Ascending aorta (tissue), 2 donors: Measurements from ENCODE around the gene CLSTN2. TPM values are rescaled to one million over a fixed set of nuclear protein-coding genes. Genes with fewer than 3 reads are reported as not detected.

Source experiments
- DNase-seq, 2 donors: peaks; one replicate each; pipeline ENCODE4 v3.0.0-alpha.2; 2019; ENCODE audit warnings: low spot score in 2 of 2
- H3K27ac ChIP-seq, 2 donors: fragments of 200-600 bp; sonication (generic); one replicate each; pipeline ENCODE4 v1.5.1; 2016 to 2017; ENCODE audit warnings: mild to moderate bottlenecking in 1 of 2
- H3K27me3 ChIP-seq: fragments of 200-600 bp; sonication (generic); one replicate; pipeline ENCODE4 v1.5.1; 2017
- H3K36me3 ChIP-seq, 2 donors: fragments of 200-600 bp; sonication (generic); one replicate each; pipeline ENCODE4 v1.5.1; 2016
- H3K4me1 ChIP-seq, 2 donors: fragments of 200-600 bp; sonication (generic); one replicate each; pipeline ENCODE4 v1.5.1; 2016 to 2017; ENCODE audit warnings: mild to moderate bottlenecking in 1 of 2
- H3K4me3 ChIP-seq, 2 donors: fragments of 200-600 bp; sonication (generic); one replicate each; pipeline ENCODE4 v1.5.1; 2016 to 2017; ENCODE audit warnings: mild to moderate bottlenecking in 1 of 2
- H3K9me3 ChIP-seq, 2 donors: fragments of 200-600 bp; sonication (generic); one replicate each; pipeline ENCODE4 v1.5.1; 2016
- CTCF ChIP-seq, 3 experiments: fragments of 200-600 bp in 2 of 3; fragments of 450-650 bp in 1 of 3; sonication (generic) in 2 of 3; IDR thresholded peaks; one replicate each; pipeline ENCODE4 v1.5.1; 2016 to 2019; ENCODE audit warnings: antibody characterized with exemption in 3 of 3, mild to moderate bottlenecking in 1 of 3, moderate library complexity in 1 of 3
- intact Hi-C: fragments of 100-400 bp; cut with DNase I; formaldehyde crosslinking; loops from one replicate; pipeline ENCODE4 v1.15.1; 2023
- total RNA-seq: library from RNA; depleted of rRNA; stranded (reverse); fragments of >200 nt; gene quantifications from one replicate; pipeline ENCODE4 v1.1.0, GENCODE V29; 2016

CLSTN2 gene
- total RNA-seq, 1 donor from 2014 or later: 65.8 TPM

DNA sequence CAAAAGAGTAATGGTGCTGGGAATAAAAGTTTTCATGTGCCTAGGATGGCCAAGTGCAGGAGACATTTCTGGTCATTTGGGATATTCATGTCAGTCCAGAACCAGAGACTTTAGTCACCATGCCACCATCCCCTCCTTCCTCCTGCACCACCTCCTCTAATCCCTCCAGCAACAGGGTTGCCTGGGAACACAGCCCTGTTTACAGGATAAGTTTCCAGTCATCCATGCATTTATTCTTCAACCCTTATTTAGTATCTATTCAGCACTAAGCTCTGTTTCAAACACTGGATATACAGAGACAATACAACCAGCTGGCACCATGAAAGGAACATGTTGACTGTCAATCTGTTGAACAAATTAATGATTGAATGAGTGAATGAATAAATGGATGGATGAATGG is 211.7 kb downstream of the CLSTN2 start:
- no peak for TF ChIP-seq CTCF (IDR thresholded peaks at IDR 0.05)
- H3K9me3 ChIP-seq: no peaks in the 10 kb centered on the region
- H3K4me1 ChIP-seq: no peaks in the 10 kb centered on the region
- H3K27me3 ChIP-seq: no peaks in the 10 kb centered on the region
- DNase-seq: no peak
- no peak overlapping the region for H3K27ac ChIP-seq
- H3K36me3 ChIP-seq: no peaks in the 10 kb centered on the region
- intact Hi-C loops: no loop called here
- H3K4me3 ChIP-seq: no peak overlapping the region

DNA sequence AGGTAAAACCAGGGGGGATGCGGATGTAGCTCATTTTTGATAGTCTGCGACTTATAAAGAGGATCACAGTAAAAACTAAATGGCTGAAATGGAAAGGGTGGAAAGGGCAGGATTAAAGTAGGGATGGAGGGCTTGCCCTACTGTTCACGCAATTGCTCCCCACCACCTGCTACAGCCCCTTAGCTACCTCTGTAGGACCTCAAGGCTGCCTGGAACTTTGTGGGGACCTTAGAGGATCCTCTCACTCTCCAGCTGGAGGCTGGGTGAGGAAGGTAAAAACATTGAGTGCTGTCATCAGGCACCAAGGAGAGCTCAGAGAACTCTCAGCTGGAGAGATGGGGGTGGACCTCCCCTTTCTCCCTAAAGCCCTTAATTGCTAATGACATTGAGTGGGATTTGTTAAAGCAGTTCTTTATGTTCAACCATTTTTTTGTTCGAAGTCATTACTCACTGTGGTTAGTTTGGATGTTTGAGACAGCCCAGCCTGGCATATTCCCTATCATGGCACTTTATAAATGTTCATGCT is 213.0 kb downstream of the CLSTN2 start:
- Histone ChIP-seq H3K27ac (no peak overlapping the region), H3K27me3 (no peaks in the 10 kb centered on the region), H3K9me3 (no peaks in the 10 kb centered on the region), H3K4me3 (no peak overlapping the region), H3K4me1 (no peaks in the 10 kb centered on the region), H3K36me3 (no peaks in the 10 kb centered on the region)
- DNase-seq: no peak
- no peak for TF ChIP-seq CTCF (IDR thresholded peaks at IDR 0.05)
- intact Hi-C loops: no loop called here

GRCh38 chr3:140148824-140149390 is 213.9 kb downstream of the CLSTN2 start:
- no peaks in the 10 kb centered on the region for H3K4me1 ChIP-seq
- no peak overlapping the region for H3K4me3 ChIP-seq
- no peak overlapping the region for H3K27ac ChIP-seq
- intact Hi-C loops: no loop called here
- no peaks in the 10 kb centered on the region for H3K9me3 ChIP-seq
- no peaks in the 10 kb centered on the region for H3K27me3 ChIP-seq
- no peak for TF ChIP-seq CTCF (IDR thresholded peaks at IDR 0.05)
- DNase-seq: no peak
- no peaks in the 10 kb centered on the region for H3K36me3 ChIP-seq

- Histone ChIP-seq H3K27ac (no peak overlapping the region), H3K4me3 (no peak overlapping the region), H3K36me3 (no peaks in the 10 kb centered on the region), H3K4me1 (no peaks in the 10 kb centered on the region), H3K27me3 (no peaks in the 10 kb centered on the region), H3K9me3 (no peaks in the 10 kb centered on the region)
- DNase-seq: no peak
- intact Hi-C loops: no loop called here
- TF ChIP-seq CTCF (IDR thresholded peaks at IDR 0.05): no peak
Observed at GRCh38 chr3:140151321-140151720, 216.3 kb downstream of the CLSTN2 start.

DNA sequence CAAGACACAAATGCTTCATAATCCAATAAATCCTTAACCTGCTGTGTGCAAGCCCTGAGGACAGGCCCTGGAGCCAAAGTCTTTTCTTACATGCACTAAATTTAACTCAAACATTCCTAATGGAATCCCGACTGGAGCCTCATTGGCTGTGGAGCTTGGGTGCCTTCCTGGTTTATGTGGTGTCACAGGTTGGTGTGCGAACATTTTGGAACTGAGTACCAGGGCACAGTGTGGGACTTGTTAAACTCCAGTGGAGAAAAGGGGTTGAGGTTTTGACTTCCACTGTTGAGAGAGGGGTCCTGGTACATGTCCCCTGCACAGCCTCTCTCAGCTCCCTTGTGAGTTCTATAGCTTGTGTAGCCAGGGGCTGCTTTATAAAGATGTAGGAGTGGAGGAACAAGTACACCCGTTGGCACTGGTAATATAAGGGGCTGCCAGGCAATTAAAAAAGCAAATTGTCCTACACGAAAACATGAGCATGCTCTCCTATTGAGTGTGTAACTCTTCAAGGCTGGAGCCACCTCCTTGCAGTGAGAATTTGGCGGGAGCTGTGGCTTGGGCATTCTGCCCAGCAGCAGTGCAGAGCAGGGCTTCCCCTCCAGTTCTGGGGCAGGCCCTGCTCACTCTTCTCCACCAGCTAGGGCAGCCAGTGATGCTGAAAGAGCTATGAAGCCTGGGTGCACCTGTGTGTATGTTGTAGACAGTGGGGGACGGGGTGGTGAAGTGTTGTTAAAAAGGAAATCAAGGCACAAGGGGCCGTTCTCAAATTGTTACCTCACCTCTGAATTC is 218.1 kb downstream of the CLSTN2 start:
- intact Hi-C loops: no loop called here
- no peaks in the 10 kb centered on the region for H3K27me3 ChIP-seq
- TF ChIP-seq CTCF (IDR thresholded peaks at IDR 0.05): no peak
- no peaks in the 10 kb centered on the region for H3K4me1 ChIP-seq
- no peak overlapping the region for H3K4me3 ChIP-seq
- H3K27ac ChIP-seq: no peak overlapping the region
- no peaks in the 10 kb centered on the region for H3K9me3 ChIP-seq
- no peaks in the 10 kb centered on the region for H3K36me3 ChIP-seq
- no peak for DNase-seq
